ENCODE measurements around the gene UGT1A6.

- TF ChIP-seq, protein P1, sequence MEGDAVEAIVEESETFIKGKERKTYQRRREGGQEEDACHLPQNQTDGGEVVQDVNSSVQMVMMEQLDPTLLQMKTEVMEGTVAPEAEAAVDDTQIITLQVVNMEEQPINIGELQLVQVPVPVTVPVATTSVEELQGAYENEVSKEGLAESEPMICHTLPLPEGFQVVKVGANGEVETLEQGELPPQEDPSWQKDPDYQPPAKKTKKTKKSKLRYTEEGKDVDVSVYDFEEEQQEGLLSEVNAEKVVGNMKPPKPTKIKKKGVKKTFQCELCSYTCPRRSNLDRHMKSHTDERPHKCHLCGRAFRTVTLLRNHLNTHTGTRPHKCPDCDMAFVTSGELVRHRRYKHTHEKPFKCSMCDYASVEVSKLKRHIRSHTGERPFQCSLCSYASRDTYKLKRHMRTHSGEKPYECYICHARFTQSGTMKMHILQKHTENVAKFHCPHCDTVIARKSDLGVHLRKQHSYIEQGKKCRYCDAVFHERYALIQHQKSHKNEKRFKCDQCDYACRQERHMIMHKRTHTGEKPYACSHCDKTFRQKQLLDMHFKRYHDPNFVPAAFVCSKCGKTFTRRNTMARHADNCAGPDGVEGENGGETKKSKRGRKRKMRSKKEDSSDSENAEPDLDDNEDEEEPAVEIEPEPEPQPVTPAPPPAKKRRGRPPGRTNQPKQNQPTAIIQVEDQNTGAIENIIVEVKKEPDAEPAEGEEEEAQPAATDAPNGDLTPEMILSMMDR (IDR thresholded peaks at IDR 0.05; ENCODE audit: low read length) = no peak
- no peak for TF ChIP-seq EZH2 (IDR thresholded peaks at IDR 0.05; ENCODE audit: borderline replicate concordance, low read length)
Observed at GRCh38 chr2:233819884-233820773, 127.4 kb downstream of the UGT1A6 start.
